Activated CD8-positive, alpha-beta memory T cell treated with anti-CD3 and anti-CD28 coated beads for 1 hour (primary cell): ENCODE results near the gene ABCA3.
A peak's percentile ranks its signal among the peaks of the same experiment; 100 is the strongest.
"Not testable (repeated sequence)": the region's sequence is repeated elsewhere in the genome, so short reads cannot be mapped to it uniquely, and the experiment has no call there.

Experiments used
- DNase-seq, 2 donors: peaks; one replicate each; pipeline ENCODE4 v3.0.0-alpha.2; 2020; ENCODE audit warnings: low read depth in 1 of 2; ENCODE audit errors: extremely low read depth in 1 of 2

Gene ABCA3

DNA sequence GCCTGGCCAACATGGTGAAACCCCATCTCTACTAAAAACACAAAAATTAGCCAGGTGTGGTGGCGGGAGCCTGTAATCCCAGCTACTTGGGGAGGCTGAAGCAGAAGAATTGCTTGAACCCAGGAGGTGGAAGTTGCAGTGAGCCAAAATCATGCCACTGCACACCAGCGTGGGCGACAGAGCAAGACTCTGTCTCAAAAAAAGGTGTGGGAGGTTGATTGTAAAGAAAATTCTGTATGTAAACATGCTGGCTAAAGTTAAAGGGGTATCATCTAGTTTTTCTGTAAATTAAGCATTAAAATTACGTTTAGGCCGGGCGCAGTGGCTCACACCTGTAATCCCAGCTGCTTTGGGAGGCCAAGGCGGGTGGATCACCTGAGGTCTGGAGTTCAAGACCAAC, 82.0 kb downstream of the ABCA3 start:
- DNase-seq = not testable (repeated sequence)

DNA sequence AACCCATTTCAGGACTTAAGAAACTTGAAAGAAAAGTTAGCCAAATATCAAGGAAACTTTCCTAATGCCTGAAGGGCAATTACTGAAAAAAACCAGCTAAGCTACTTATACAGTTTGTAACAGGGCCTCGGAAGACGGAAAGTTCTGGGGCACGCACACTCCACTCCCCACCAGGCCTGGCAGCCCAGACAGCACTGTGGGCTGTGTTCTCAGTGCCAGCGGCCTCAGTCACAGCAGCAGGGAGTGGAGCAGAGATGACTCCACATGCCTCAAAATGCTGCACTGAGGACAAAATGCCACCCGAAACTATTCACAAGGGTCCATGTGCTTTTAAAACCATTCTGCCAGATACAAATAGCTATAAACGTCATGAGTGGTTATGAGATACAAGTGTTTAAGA, 82.8 kb downstream of the ABCA3 start:
- no peak for DNase-seq

DNA sequence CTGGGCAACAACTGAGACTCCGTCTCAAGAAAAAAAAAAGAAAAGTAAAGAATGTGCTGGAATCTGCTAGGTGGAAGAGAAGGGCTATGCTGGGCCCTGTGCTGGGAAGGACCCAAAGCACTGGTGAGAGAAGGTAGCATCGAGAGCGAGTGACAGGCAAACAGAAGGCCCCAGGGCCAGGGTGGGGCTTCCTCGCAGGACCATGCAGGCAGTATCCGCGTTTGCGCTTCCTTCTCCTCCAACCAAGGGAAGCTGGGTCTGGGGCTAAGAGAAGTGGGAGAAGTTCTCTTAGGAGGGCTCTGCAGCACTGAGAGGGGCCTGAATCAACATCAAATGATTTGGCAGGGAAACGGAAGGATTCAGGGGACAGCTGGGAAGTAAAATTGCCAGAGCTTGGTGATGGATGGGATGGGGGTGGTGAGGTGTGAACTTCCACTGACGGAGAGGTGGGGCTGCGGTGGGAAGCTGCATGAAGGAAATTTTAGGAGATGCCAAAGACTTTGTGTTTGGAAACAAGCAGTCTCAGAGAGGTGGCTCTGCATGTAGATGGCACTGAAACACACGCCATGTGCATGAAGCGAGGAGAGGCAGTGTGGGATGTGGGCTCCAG, 83.9 kb downstream of the ABCA3 start:
- DNase-seq = no peak

DNA sequence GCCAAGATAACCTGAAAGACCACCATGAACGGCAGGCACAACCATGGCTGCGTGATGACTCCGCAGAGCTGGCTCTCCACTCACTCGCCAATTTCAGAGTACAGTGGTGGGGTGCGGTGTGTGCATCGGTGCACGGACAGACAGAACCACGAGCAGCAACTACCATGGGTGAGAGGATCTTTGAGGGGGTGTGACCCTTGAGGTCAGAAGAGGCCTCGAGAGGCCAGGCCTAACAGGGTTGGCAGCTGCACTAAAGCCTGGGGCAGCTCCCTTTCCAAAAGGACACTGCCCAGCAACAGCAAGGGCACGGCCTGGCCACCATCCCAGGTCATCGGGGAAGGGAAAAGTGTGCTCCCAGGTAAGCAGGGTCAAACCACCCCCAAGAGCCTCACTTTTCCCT, 87.2 kb downstream of the ABCA3 start:
- DNase-seq = no peak

DNA sequence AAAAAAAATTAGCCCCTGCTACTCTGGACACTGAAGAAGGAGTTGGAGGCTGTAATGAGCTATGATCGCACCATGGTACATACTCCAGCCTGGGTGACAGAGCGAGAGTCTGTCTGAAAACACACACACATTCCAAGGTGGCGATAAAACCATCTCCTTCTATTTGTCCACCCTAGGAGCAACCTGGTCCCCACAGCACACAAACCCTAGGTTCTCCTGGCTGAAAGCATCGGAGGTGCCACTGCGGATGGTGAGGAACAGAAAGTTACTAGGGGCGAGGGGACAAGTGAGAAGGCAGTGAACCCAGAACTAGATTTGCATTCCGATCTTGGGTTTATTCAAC, 87.8 kb downstream of the ABCA3 start:
- DNase-seq = no peak

DNA sequence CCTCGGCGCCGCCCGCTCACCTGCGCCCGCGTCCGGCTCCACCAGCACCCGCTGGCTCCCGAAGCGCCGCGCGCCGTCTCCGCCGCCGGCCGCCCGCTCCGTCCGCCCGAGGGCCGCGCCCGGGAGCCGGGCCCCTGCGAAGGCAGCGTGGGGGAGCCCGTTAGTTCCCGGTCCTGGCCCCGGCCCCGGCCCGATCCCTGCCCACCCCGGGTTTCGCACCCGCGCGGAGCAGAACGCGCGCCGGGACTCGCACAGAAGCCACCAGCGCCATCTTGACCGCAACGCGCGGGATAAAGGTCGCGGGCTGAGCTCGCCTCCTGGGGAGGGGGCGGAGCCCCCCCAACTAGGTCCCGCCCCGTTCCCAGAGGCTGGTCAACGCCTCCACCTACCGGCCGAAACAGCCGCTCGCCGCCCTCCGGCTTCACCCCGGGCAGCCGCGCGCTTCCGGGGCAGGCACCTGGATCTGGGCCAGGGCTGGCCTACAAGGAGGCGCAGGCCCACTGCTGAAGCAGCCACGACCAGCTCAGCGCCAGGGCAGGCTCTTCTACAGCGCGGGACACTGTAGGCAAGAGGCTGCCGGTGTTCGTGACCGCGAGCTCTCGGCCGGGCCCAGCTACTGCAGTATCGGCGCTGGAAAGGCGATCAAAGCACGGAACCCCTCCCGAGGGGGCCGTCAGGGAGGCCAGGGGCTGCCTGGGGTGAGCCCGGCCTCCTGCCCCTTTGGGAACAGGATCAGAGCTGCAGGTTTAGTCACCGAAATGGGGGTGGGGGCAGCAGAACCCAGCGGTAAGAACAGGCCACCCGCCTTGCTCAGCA, 89.0 kb downstream of the ABCA3 start, which contains the start of gene ECI1:
TSS of gene ECI1 (minus strand) at position 292 of the 816 bp plus-strand sequence. CDS start at position 271, 21 bp downstream.
- peak; percentile 35 to 58 for DNase-seq

- peak in 1 of 2 donors; percentile 16 for DNase-seq
Measured at GRCh38 chr16:2250652-2251295, 89.8 kb downstream of the ABCA3 start.

GRCh38 chr16:2246301-2246885, 94.1 kb downstream of the ABCA3 start:
- DNase-seq = no peak

DNA sequence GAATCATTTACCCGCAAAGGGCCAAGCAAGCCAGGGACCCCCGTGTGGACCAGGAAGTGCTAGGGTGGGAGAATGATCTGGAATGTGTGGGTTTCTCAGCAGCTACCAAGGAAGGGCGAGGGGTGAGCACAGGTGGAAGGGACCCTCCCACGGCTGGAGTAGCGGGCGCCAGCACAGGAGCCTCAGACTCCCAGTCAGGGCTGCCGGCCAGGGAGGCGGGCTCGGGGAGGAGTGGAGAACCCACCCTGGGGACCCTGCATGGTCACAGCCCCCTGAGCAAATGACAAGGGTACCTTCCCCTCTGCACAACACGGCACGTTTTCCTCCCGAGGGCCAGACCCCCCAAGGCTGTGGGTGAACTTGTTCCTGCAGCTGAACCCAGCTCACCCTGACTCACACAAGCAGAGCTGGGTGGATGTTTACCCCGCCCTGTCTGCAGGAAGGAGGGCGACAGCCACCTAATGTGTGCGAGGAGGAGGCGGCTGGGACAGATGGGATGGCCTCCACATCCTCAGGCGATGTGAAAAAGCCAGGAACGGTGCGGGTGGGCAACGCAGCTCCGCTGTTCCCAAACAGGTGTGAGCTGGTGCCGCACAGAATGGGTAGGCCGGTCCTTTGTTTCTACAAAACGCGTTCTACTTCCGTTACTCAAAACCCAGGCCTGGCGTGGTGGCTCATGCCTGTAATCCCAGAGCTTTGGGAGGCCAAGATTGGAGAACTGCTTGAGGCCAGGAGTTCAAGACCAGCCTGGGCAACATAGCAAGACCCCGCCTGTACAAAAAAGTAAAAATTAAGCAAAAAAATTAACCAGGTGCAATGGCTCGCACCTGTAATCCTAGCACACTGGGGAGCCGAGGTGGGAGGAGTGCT, 95.4 kb downstream of the ABCA3 start:
- no peak for DNase-seq

DNA sequence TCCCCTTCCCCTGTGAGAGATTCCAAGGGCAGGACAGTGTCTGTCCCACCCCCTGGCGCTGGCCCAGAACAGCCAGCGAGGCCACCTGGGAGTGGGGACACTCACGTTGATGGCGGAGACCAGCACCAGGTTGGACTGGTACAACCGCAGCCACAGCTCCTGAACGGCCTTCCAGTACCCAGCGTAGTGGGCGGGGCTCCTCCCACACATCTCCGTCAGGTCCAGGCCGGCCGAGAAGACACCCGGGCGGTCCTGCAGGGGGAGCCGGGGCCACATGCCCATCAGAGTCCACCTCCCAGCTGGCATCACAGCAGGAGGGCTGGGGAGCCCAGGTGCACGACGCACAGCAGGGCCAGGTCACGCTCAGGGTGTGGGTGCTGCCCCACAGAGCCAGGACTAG, 96.2 kb downstream of the ABCA3 start:
- no peak for DNase-seq

GRCh38 chr16:2243781-2244180, 96.7 kb downstream of the ABCA3 start:
- no peak for DNase-seq

DNA sequence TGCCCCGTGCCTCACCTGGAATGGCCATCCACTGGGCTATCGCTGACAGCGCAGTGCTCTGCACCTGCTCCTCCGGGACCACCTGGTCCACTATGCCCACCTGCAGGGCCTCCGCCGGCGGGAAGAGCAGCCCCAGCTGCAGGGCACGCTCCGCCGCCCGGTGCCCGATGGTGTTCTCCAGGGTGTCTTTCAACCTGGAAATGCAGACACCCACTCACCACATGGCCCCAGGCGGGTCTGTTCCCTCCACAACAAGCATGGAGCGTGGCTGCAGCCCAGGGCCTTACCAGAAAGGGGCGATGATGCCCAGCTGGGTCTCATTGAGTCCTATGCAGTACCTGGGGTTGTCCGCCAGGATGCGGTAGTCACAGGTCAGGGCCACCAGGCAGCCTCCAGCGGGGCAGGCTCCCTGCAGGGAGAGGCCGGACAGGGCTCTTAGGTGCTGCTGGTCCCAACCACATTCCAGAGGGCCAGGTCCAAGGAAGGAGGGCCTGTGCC, 97.4 kb downstream of the ABCA3 start:
- no peak for DNase-seq

GRCh38 chr16:2242598-2242997, 97.9 kb downstream of the ABCA3 start:
- no peak for DNase-seq

DNA sequence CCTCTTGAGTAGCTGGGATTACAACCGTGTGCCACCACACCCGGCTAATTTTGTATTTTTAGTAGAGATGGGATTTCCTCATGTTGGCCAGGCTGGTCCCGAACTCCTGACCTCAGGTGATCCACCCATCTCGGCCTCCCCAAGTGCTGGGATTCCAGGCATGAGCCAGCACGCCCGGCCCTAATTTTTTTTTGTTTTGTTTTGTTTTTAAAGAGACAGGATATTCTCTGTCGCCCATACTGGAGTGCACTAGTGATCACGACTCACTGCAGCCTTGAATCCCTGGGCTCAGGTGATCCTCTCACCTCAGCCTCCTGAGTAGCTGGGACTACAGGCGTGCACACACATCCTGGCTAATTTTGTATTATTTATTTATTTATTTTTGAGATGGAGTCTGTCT, 100.2 kb downstream of the ABCA3 start:
- DNase-seq = not testable (repeated sequence)

- no peak for DNase-seq
Measured at GRCh38 chr16:2238838-2239675, 101.5 kb downstream of the ABCA3 start.

DNA sequence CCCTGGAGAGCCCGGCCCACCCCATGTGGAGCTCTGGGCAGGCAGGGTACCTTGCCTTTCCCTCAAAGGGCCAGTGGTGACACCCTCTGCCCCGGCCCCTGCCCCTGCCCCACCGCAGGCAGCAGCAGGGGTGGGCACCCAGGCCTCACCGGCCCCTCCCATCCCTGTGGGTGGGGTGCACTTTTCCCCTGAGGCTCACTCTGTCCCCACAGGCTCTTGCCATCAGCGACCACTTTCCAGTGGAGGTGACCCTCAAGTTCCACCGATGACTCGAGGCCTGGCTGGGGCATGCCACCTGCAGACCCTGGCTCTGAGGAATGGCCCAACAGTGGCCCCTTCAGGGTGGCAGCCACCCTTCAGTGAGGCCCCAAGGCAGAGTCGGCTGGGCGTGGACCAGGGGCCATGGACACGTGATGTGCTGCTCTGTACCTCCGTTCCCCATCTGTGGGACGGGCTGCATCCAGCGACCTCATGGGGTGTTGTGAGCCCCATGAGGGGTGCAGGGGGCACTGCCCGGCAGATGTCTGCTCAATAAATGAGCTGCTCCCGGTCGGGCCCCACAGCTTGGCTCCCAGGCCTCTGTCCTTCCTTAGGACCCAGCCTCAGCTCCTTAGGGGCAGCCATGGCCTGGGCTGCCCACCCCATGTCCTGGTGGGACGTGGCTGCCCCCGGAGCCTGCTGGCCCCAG, 102.2 kb downstream of the ABCA3 start:
- DNase-seq = no peak

DNA sequence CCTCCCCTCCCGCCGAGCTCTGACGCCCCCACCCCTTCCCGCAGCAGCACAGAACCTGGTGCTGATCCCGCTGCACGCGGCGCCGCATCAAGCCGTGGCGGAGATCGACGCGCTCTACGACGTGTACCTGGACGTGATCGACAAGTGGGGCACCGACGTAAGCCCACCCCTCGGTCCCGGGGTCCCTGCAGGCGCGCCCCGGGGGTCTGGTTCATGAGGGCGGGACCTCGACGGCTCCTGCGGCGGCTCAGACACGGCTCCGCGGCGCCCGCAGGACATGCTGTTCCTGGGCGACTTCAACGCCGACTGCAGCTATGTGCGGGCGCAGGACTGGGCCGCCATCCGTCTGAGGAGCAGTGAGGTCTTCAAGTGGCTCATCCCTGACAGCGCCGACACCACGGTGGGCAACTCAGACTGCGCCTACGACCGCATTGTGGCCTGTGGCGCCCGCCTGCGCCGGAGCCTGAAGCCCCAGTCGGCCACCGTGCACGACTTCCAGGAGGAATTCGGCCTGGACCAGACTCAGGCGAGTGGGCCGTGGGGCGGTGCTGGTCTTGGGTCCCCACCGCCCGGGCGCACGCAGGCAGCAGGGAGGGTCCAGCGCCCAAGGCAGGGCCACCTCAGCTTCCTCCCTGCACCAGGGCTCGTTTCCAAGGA, 102.9 kb downstream of the ABCA3 start:
- no peak for DNase-seq

DNA sequence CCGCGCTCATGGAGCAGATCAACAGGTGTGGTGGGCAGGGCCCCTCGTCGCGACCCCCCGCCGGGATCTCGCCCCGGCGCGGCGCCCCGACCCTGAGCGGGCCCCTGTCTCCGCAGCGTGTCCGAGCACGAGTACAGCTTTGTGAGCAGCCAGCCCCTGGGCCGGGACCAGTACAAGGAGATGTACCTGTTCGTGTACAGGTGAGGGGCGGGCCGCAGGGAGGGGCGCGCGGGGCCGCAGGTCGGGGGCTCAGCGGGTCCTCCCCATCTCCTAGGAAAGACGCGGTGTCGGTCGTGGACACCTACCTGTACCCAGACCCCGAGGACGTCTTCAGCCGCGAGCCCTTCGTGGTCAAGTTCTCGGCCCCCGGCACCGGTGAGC, 103.4 kb downstream of the ABCA3 start:
- no peak for DNase-seq
